GM20000 (cell line): ENCODE results near the gene SMYD3.

Experiments used
- DNase-seq: peaks from one replicate; pipeline ENCODE4 v3.0.0; 2012; ENCODE audit warnings: low spot score
- CTCF ChIP-seq: IDR thresholded peaks from 2 replicates; pipeline ENCODE4 v1.5.1; 2012; ENCODE audit warnings: mild to moderate bottlenecking, control low read depth; ENCODE audit errors: extremely low read depth, missing control alignments

The SMYD3 gene

GRCh38 chr1:245835386-245835785, 671.7 kb downstream of the SMYD3 start:
- no peak for TF ChIP-seq CTCF
- no peak for DNase-seq

- no peak for DNase-seq
- no peak for TF ChIP-seq CTCF
These were observed 673.1 kb downstream of the SMYD3 start for GRCh38 chr1:245834002-245834401.

- no peak for TF ChIP-seq CTCF
These were observed 674.1 kb downstream of the SMYD3 start for GRCh38 chr1:245832771-245833527.

GRCh38 chr1:245831518-245831917, 675.6 kb downstream of the SMYD3 start:
- DNase-seq, result no peak
- TF ChIP-seq CTCF, result no peak

More at GRCh38 chr1:245832771-245833527, 674.1 kb downstream of the SMYD3 start:
- DNase-seq, result no peak

GRCh38 chr1:245829826-245830225, 677.3 kb downstream of the SMYD3 start:
- TF ChIP-seq CTCF, result no peak
- DNase-seq, result no peak

GRCh38 chr1:245829194-245829593, 677.9 kb downstream of the SMYD3 start:
- no peak for DNase-seq
- TF ChIP-seq CTCF, result no peak

GRCh38 chr1:245827301-245827700, 679.8 kb downstream of the SMYD3 start:
- DNase-seq, result no peak
- no peak for TF ChIP-seq CTCF
